ENCODE results near the gene MNDA.
"Not testable (repeated sequence)": the region's sequence is repeated elsewhere in the genome, so short reads cannot be mapped to it uniquely, and the experiment has no call there.

DNA sequence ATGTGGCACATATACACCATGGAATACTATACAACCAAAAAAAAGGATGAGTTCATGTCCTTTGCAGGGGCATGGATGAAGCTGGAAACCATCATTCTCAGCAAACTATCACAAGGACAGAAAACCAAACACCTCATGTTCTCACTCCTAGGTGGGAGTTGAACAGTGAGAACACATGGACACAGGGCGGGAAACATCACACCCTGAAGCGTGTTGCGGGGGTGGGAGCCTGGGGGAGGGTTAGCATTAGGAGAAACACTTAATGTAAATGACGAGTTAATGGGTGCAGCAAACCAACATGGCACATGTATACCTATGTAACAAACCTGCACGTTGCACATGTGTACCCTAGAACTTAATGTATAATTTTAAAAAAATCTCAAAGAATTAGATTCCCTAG, 39.3 kb downstream of the MNDA start:
- TF ChIP-seq SRF (IDR thresholded peaks at IDR 0.05; ENCODE audit: low read depth, low read length); HDAC2 (IDR thresholded peaks at IDR 0.05; ENCODE audit: borderline replicate concordance in 1 of 2, low read depth in 2 of 2, low read length in 2 of 2); SIN3A (conservative IDR thresholded peaks at IDR 0.05 in 1 of 2, IDR thresholded peaks at IDR 0.05 in 1 of 2; ENCODE audit: low read depth in 1 of 2, low read length in 2 of 2); CTCF (IDR thresholded peaks at IDR 0.05; ENCODE audit: control extremely low read depth in 1 of 3, insufficient read depth in 1 of 3, low read depth in 1 of 3, low read length in 3 of 3); RAD21 (IDR thresholded peaks at IDR 0.05 in 1 of 2, conservative IDR thresholded peaks at IDR 0.05 in 1 of 2; ENCODE audit: low read depth in 2 of 2, low read length in 2 of 2); EZH2 (IDR thresholded peaks at IDR 0.05; ENCODE audit: low read depth, low read length, severe bottlenecking); POLR2A (IDR thresholded peaks at IDR 0.05; ENCODE audit: control extremely low read depth in 1 of 2, low read depth in 2 of 2, low read length in 2 of 2); RFX5 (IDR thresholded peaks at IDR 0.05; ENCODE audit: borderline replicate concordance, low read depth, low read length); TAF1 (IDR thresholded peaks at IDR 0.05; ENCODE audit: low read depth, low read length): not testable (repeated sequence)
